Measurements from ENCODE around the gene AJM1. TPM values are rescaled to one million over a fixed set of nuclear protein-coding genes. Genes with fewer than 3 reads are reported as not detected.
"Not testable (repeated sequence)": the region's sequence is repeated elsewhere in the genome, so short reads cannot be mapped to it uniquely, and the experiment has no call there.

Gene AJM1
- total RNA-seq (2021; fragmentation: NEBNext Ultra II Directional; extraction: Animal tissue kit (Norgen Biotek cat#: 25700)) = 0.86 and 0.97 TPM in 2 replicates
- 0.12 and 0.33 TPM in 2 replicates for polyA plus RNA-seq (2011; rRNA removed)
- 0.45 TPM for polyA plus RNA-seq (2011; cell fraction: cytosol; rRNA removed)
- polyA plus RNA-seq (2011; cell fraction: nucleus; rRNA removed) = 2.4 TPM
- 0.47 to 1.1 TPM (median 0.87 TPM) in 4 replicates for polyA plus RNA-seq (2012, experiment 1 of 2)
- 0.31 TPM for polyA plus RNA-seq (2012, experiment 2 of 2)
- polyA plus RNA-seq (2013, experiment 1 of 2) = 0.26 TPM
- 0.26 TPM for polyA plus RNA-seq (2013, experiment 2 of 2)
- 0.02 and 0.03 TPM in 2 replicates for polyA minus RNA-seq (2011; rRNA and poly(A)+ RNA removed)
- polyA minus RNA-seq (2011; cell fraction: cytosol; rRNA and poly(A)+ RNA removed) = not detected
- polyA minus RNA-seq (2011; cell fraction: nucleus; rRNA and poly(A)+ RNA removed) = 0.80 TPM
- long read RNA-seq, experiment 1 = 0 reads
- long read RNA-seq, experiment 2 = 0 reads

DNA sequence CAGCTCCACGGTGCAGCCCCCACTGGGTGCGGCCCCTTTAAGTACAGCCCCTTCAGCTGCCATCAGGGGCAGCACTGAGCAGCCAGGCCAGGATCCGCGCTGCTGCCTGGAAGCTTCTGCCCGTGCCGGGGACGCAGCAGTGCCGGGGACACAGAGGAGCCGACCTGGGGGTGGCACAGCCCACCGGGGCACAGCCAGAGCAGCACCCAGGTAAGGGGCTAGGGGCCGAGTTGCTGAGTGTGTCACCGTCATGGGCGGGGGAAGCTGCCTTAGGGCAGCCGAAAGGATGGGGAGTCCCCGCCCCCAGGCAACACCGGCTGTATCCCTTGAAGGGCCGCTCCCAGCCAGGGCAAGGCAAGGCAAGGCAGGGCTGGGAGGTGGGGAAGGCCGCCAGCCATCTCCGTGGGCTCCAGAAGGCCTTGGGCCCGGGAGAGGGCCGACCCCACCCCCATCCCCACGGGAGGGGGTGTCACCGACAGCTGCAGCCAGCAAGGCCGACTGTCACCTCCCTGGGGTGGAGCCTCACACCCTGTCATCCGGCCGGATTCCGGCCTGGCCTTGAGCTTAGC lies at the start of gene AJM1:
Gene AJM1, plus strand, starts transcription at position 99 of the 569 bp plus-strand sequence. CDS start 1,937 bp downstream, outside the sequence.
- H3K9ac ChIP-seq (replicated peaks in 1 of 4; ENCODE audit: extremely low read depth in 1 of 4, low read depth in 3 of 4, low read length in 3 of 4); H3K23me2 ChIP-seq (ENCODE audit: low read depth, low read length); H3K27ac ChIP-seq (ENCODE audit: low read depth, low read length); H3K14ac ChIP-seq (ENCODE audit: insufficient read length); H3K9me3 ChIP-seq (ENCODE audit: insufficient read depth in 2 of 2, low read depth in 1 of 2, low read length in 1 of 2); H3K4ac ChIP-seq (replicated peaks; ENCODE audit: insufficient read length, low read depth, low read length); H2AFZ ChIP-seq (ENCODE audit: low read length); H3K23ac ChIP-seq (ENCODE audit: insufficient read length); H3K79me1 ChIP-seq (ENCODE audit: low read depth, low read length); H4K20me1 ChIP-seq (replicated peaks in 1 of 2; ENCODE audit: control insufficient read depth in 1 of 2, insufficient read depth in 2 of 2, low read length in 2 of 2); FAIRE-seq; H3K56ac ChIP-seq (replicated peaks; ENCODE audit: insufficient read length, low read depth, low read length); H2BK20ac ChIP-seq (ENCODE audit: low read length); H4K91ac ChIP-seq (replicated peaks; ENCODE audit: insufficient read length, low read length); H3K79me2 ChIP-seq (ENCODE audit: control insufficient read depth in 1 of 2, insufficient read depth in 2 of 2, low read length in 2 of 2); H2AK5ac ChIP-seq (ENCODE audit: low read depth, low read length); H2BK15ac ChIP-seq (ENCODE audit: low read length); H4K5ac ChIP-seq (ENCODE audit: insufficient read length, low read depth, low read length); H2BK120ac ChIP-seq (replicated peaks; ENCODE audit: low read depth, low read length): not testable (repeated sequence)
- 17% methylated on average over 21 of the region's 27 CpGs; no CpG with 5 or more reads in 1 of the 2 experiments for WGBS, 2 experiments (ENCODE audit: extremely low coverage in 1 of 2, insufficient coverage in 1 of 2, insufficient read length in 1 of 2, insufficient replicate concordance in 2 of 2, low coverage in 1 of 2, low lambda C conversion rate in 2 of 2, missing lambda C conversion rate in 1 of 2)
- peak within 1 kb of the TSS in 1 of 4 experiments; percentile 38; a peak in 2 of 8 replicates for H3K4me3 ChIP-seq (ENCODE audit: extremely low read depth in 1 of 4, insufficient read depth in 2 of 4, low read depth in 3 of 4, low read length in 4 of 4)
- H4K8ac ChIP-seq (ENCODE audit: extremely low read depth, insufficient read depth, low read length) = peak within 1 kb of the TSS; percentile 51
- peak in 1 of 2 experiments; percentile 93 for DNase-seq (ENCODE audit: low read depth in 1 of 2, low spot score in 2 of 2)
- POLR2A ChIA-PET (ENCODE audit: partially characterized antibody) = interaction anchor here (1.1 to 20.5 kb wide), 8 partner anchors 10 to 114 kb away, joined by 3 to 248 read pairs (median 6); partner anchors contain the start of genes MAMDC4 and RABL6
- H2BK5ac ChIP-seq (ENCODE audit: low read depth, low read length) = peak within 1 kb of the TSS; percentile 30; the same call in 1 of the 2 replicates
- CTCF ChIA-PET (ENCODE audit: partially characterized antibody) = interaction anchor here (0.7 to 8.9 kb wide), 39 partner anchors 9 to 453 kb away, joined by 3 to 131 read pairs (median 4); partner anchors contain the start of genes ABCA2, LCN8 and MAMDC4
- H3K18ac ChIP-seq (ENCODE audit: extremely low read depth, low read length) = peak within 1 kb of the TSS; percentile 48; the same call in 1 of the 2 replicates
- peaks cover 0 to 21% (median 4%) of the 10 kb centered on the region in 4 experiments; a peak in 2 of 8 replicates for H3K36me3 ChIP-seq (ENCODE audit: control insufficient read depth in 2 of 4, insufficient read depth in 4 of 4, low read length in 3 of 4)
- peak within 1 kb of the TSS in 1 of 2 experiments; percentile 61; a peak in 2 of 4 replicates for H3K4me2 ChIP-seq (ENCODE audit: insufficient read depth in 1 of 2, low read depth in 2 of 2, low read length in 2 of 2)
- peaks cover 5 to 32% (median 20%) of the 10 kb centered on the region in 4 experiments for H3K4me1 ChIP-seq (replicated peaks in 1 of 4; ENCODE audit: control insufficient read depth in 3 of 4, insufficient read depth in 4 of 4, low read length in 3 of 4)
- H2BK12ac ChIP-seq (ENCODE audit: low read depth, low read length) = peak within 1 kb of the TSS; percentile 27; the same call in 1 of the 2 replicates
- peaks cover 2 to 12% (median 7%) of the 10 kb centered on the region in 4 experiments; a peak in 6 of 7 replicates for H3K27me3 ChIP-seq (replicated peaks in 1 of 4; ENCODE audit: control insufficient read depth in 3 of 4, extremely low read depth in 1 of 4, insufficient read depth in 3 of 4, low read length in 3 of 4)
- TF ChIP-seq RAD21 (IDR thresholded peaks at IDR 0.05 in 1 of 2, conservative IDR thresholded peaks at IDR 0.05 in 1 of 2; ENCODE audit: low read depth in 2 of 2, low read length in 2 of 2) = peak; percentile 50 to 53; a peak in 3 of 4 replicates
- peak in 1 of 2 experiments; percentile 22; a peak in 1 of 3 replicates for TF ChIP-seq POLR2A (IDR thresholded peaks at IDR 0.05; ENCODE audit: control extremely low read depth in 1 of 2, low read depth in 2 of 2, low read length in 2 of 2)
- TF ChIP-seq SIN3A (conservative IDR thresholded peaks at IDR 0.05 in 1 of 2, IDR thresholded peaks at IDR 0.05 in 1 of 2; ENCODE audit: low read depth in 1 of 2, low read length in 2 of 2) = 0 out of 4 replicates have a peak, but pooled peaks of 1 of the 2 experiments have one; percentile 56
- TF ChIP-seq POLR2AphosphoS5 (IDR thresholded peaks at IDR 0.05; ENCODE audit: low read depth, low read length) = peak; percentile 62; the same call in 1 of the 2 replicates
- TF ChIP-seq, protein P1, sequence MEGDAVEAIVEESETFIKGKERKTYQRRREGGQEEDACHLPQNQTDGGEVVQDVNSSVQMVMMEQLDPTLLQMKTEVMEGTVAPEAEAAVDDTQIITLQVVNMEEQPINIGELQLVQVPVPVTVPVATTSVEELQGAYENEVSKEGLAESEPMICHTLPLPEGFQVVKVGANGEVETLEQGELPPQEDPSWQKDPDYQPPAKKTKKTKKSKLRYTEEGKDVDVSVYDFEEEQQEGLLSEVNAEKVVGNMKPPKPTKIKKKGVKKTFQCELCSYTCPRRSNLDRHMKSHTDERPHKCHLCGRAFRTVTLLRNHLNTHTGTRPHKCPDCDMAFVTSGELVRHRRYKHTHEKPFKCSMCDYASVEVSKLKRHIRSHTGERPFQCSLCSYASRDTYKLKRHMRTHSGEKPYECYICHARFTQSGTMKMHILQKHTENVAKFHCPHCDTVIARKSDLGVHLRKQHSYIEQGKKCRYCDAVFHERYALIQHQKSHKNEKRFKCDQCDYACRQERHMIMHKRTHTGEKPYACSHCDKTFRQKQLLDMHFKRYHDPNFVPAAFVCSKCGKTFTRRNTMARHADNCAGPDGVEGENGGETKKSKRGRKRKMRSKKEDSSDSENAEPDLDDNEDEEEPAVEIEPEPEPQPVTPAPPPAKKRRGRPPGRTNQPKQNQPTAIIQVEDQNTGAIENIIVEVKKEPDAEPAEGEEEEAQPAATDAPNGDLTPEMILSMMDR (IDR thresholded peaks at IDR 0.05; ENCODE audit: control extremely low read depth in 1 of 3, insufficient read depth in 1 of 3, low read depth in 1 of 3, low read length in 3 of 3) = peak in 2 of 3 experiments; percentile 80; a peak in 3 of 4 replicates
- TF ChIP-seq TAF7 (optimal IDR thresholded peaks at IDR 0.05; ENCODE audit: borderline replicate concordance, low read depth, low read length) = peak; percentile 14

Data from H1 (cell line).